SK-N-SH (cell line): Measurements from ENCODE around the gene GDF9. TPM values are rescaled to one million over a fixed set of nuclear protein-coding genes. Genes with fewer than 3 reads are reported as not detected.

Experiments used
- CTCF ChIA-PET: fragments of 300-600, 350-600 bp; formaldehyde crosslinking; extraction: SDS; loops from one replicate; lab custom pipeline; 2021; lab: Yijun Ruan, JAX
- POLR2A ChIA-PET: fragments of 350-600 bp; sonication (Branson Sonifier 250); formaldehyde crosslinking; extraction: SDS; loops from one replicate; lab custom pipeline; 2020; ENCODE audit warnings: antibody characterized with exemption, inconsistent platforms; lab: Yijun Ruan, JAX
- DNase-seq: peaks from one replicate; pipeline ENCODE4 v3.0.0; 2012
- H2AFZ ChIP-seq: fragments of 200-600 bp; sonication (generic); 2 replicates; pipeline ENCODE4 v1.8.1; 2016; ENCODE audit warnings: antibody characterized with exemption, mild to moderate bottlenecking, low read depth
- H3F3A ChIP-seq: fragments of 200-600 bp; sonication (generic); replicated peaks from 2 replicates; pipeline ENCODE3; 2016; ENCODE audit warnings: antibody characterized with exemption, mild to moderate bottlenecking; ENCODE audit not compliant: insufficient read depth
- H3K27ac ChIP-seq, 2 experiments: fragments of 200-500 bp in 1 of 2; fragments of 200-600 bp in 1 of 2; sonication (Bioruptor generic) in 1 of 2; sonication (generic), shearing (Covaris generic) in 1 of 2; 2 replicates each; pipeline versions ENCODE4 v1.5.1 to v1.6.1; 2014 to 2016; ENCODE audit warnings: low read depth in 2 of 2, inconsistent platforms in 1 of 2, low read length in 1 of 2, mild to moderate bottlenecking in 1 of 2, mixed read lengths in 1 of 2
- H3K27me3 ChIP-seq: fragments of 200-600 bp; sonication (generic), shearing (Covaris generic); 2 replicates; pipeline ENCODE4 v1.6.1; 2016; ENCODE audit warnings: mixed run types; ENCODE audit not compliant: insufficient read depth
- H3K36me3 ChIP-seq, 2 experiments: fragments of 200-500 bp in 1 of 2; fragments of 200-600 bp in 1 of 2; sonication (Bioruptor generic) in 1 of 2; sonication (generic) in 1 of 2; replicated peaks in 1 of 2; 2 replicates each; pipeline versions ENCODE3 to v1.5.1; 2014 to 2016; ENCODE audit warnings: low read length in 1 of 2, mild to moderate bottlenecking in 1 of 2; ENCODE audit not compliant: insufficient read depth in 2 of 2, control insufficient read depth in 1 of 2
- H3K4me1 ChIP-seq, 2 experiments: fragments of 200-500 bp in 1 of 2; fragments of 200-600 bp in 1 of 2; sonication (Bioruptor generic) in 1 of 2; sonication (generic), shearing (Covaris generic) in 1 of 2; 2 replicates each; pipeline versions ENCODE4 v1.5.1 to v1.6.1; 2014 to 2016; ENCODE audit warnings: low read depth in 1 of 2, low read length in 1 of 2, mixed run types in 1 of 2; ENCODE audit not compliant: insufficient read depth in 2 of 2, control insufficient read depth in 1 of 2
- H3K4me2 ChIP-seq: fragments of 200-600 bp; sonication (generic), shearing (Covaris generic); 2 replicates; pipeline ENCODE4 v1.6.1; 2017; ENCODE audit warnings: mixed run types
- H3K4me3 ChIP-seq, 2 experiments: fragments of 200-500 bp in 1 of 2; fragments of 200-600 bp in 1 of 2; sonication (Bioruptor generic) in 1 of 2; sonication (generic), shearing (Covaris generic) in 1 of 2; 2 replicates each; pipeline versions ENCODE4 v1.5.1 to v1.8.1; 2014 to 2016; ENCODE audit warnings: low read depth in 2 of 2, inconsistent platforms in 1 of 2, low read length in 1 of 2, mild to moderate bottlenecking in 1 of 2, mixed read lengths in 1 of 2, moderate library complexity in 1 of 2
- H3K79me2 ChIP-seq: fragments of 200-600 bp; sonication (generic); 2 replicates; pipeline ENCODE4 v1.8.1; 2017; ENCODE audit warnings: mild to moderate bottlenecking; ENCODE audit not compliant: insufficient read depth
- H3K9ac ChIP-seq: fragments of 200-600 bp; sonication (generic); 2 replicates; pipeline ENCODE4 v1.6.1; 2017; ENCODE audit warnings: mixed run types
- H3K9me2 ChIP-seq: fragments of 200-600 bp; sonication (generic); 2 replicates; pipeline ENCODE4 v1.6.1; 2017; ENCODE audit warnings: mixed run types
- H3K9me3 ChIP-seq: fragments of 200-600 bp; sonication (generic); 2 replicates; pipeline ENCODE4 v1.6.1; 2017; ENCODE audit warnings: mixed run types, mild to moderate bottlenecking, moderate library complexity
- H4K20me1 ChIP-seq: fragments of 200-600 bp; sonication (generic); 2 replicates; pipeline ENCODE4 v1.6.1; 2017; ENCODE audit warnings: mild to moderate bottlenecking, mixed run types; ENCODE audit not compliant: insufficient read depth
- EP300 ChIP-seq, 2 experiments: IDR thresholded peaks; 2 replicates each; pipeline versions ENCODE4 v1.4.0 to v1.6.1; 2012; ENCODE audit warnings: borderline replicate concordance in 1 of 2, low read depth in 1 of 2, low read length in 1 of 2
- EZH2phosphoT487 ChIP-seq: fragments of 200-600 bp; sonication (generic); IDR thresholded peaks from 2 replicates; pipeline ENCODE4 v1.6.1; 2017; ENCODE audit warnings: low read depth, mixed run types, mild to moderate bottlenecking, antibody characterized with exemption, moderate library complexity, borderline replicate concordance
- FOSL2 ChIP-seq: IDR thresholded peaks from 2 replicates; pipeline ENCODE4 v1.4.0; 2012; ENCODE audit warnings: low read depth, mild to moderate bottlenecking, moderate library complexity, borderline replicate concordance
- FOXJ3 ChIP-seq: sonication (generic); formaldehyde crosslinking; IDR thresholded peaks from 2 replicates; pipeline ENCODE4 v1.5.1; 2020; ENCODE audit warnings: mild to moderate bottlenecking, missing genetic modification reagents
- MXI1 ChIP-seq: IDR thresholded peaks from 2 replicates; pipeline ENCODE4 v1.6.1; 2012; ENCODE audit warnings: mild to moderate bottlenecking, low read depth, low read length, improper control_type of control experiment
- PBX3 ChIP-seq: IDR thresholded peaks from 2 replicates; pipeline ENCODE4; 2012
- POLR2AphosphoS5 ChIP-seq: IDR thresholded peaks from 2 replicates; pipeline ENCODE4 v1.6.1; 2012; ENCODE audit warnings: low read depth, low read length
- RXRA ChIP-seq: IDR thresholded peaks from 2 replicates; pipeline ENCODE4 v1.4.0; 2012; ENCODE audit warnings: low read depth, mild to moderate bottlenecking, borderline replicate concordance
- SMC3 ChIP-seq: IDR thresholded peaks from 2 replicates; pipeline ENCODE4 v1.6.1; 2012; ENCODE audit warnings: low read depth, low read length, improper control_type of control experiment
- TAF1 ChIP-seq: IDR thresholded peaks from 2 replicates; pipeline ENCODE4 v1.6.1; 2012; ENCODE audit warnings: low read depth, mild to moderate bottlenecking, low read length, moderate library complexity, borderline replicate concordance
- TCF12 ChIP-seq: IDR thresholded peaks from 2 replicates; pipeline ENCODE4 v1.4.0; 2012
- USF1 ChIP-seq: IDR thresholded peaks from 2 replicates; pipeline ENCODE4 v1.4.0; 2012; ENCODE audit warnings: low read depth, borderline replicate concordance
- WGBS: methylation state at CpG from one replicate; pipeline ENCODE4 v1.1.6; 2017; ENCODE audit warnings: low lambda C conversion rate; 5-methylcytosine and 5-hydroxymethylcytosine counted together
- polyA plus RNA-seq, 3 experiments: library from polyadenylated mRNA; depleted of rRNA; stranded (reverse); fragments of >200 nt; gene quantifications; 2 replicates each; pipeline ENCODE4 v1.2.3, GENCODE V29; 2012
- TF ChIP-seq, protein P1 (sequence below): fragments of 150-350 bp; IDR thresholded peaks from 2 replicates; pipeline ENCODE4 v1.6.1; 2017; ENCODE audit warnings: antibody characterized with exemption, low read length, low read depth, borderline replicate concordance

GDF9 gene
- polyA plus RNA-seq, 1 of the 3 experiments (the other 2 are of a cell fraction), result 0.82 TPM

DNA sequence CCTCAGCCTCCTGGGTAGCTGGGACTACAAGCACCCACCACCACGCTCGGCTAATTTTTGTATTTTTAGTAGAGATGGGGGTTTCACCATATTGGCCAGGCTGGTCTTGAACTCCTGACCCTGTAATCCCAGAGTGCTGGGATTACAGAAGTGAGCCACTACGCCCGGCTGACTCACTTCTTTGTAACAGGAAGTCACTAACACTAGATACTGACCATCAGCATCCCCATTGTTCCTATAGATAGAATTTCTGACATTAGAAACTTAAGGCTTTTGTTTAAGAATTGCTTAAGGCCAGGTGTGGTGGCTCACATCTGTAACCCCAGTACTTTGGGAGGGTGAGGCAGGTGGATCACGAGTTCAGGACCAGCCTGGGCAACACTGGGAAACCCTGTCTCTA, 49.4 kb upstream of the GDF9 start:
- TF ChIP-seq SMC3 (no peak), FOXJ3 (no peak), TAF1 (no peak), POLR2AphosphoS5 (no peak), EP300 (IDR thresholded peaks at IDR 0.05; ENCODE audit: borderline replicate concordance in 1 of 2, low read depth in 1 of 2, low read length in 1 of 2) (no peak), FOSL2 (no peak), MXI1 (no peak), TCF12 (no peak), PBX3 (no peak), EZH2phosphoT487 (no peak), RXRA (no peak)
- TF ChIP-seq, protein P1, sequence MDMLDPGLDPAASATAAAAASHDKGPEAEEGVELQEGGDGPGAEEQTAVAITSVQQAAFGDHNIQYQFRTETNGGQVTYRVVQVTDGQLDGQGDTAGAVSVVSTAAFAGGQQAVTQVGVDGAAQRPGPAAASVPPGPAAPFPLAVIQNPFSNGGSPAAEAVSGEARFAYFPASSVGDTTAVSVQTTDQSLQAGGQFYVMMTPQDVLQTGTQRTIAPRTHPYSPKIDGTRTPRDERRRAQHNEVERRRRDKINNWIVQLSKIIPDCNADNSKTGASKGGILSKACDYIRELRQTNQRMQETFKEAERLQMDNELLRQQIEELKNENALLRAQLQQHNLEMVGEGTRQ, result no peak
- POLR2A ChIA-PET, result no interaction called here
- Histone ChIP-seq H3K4me2 (no peak overlapping the region), H3K4me3 (no peak overlapping the region), H3K27me3 (no peaks in the 10 kb centered on the region), H2AFZ (no peak overlapping the region), H3K4me1 (no peaks in the 10 kb centered on the region), H3K9ac (no peak overlapping the region), H3K27ac (no peak overlapping the region), H4K20me1 (peaks cover 51% of the 10 kb centered on the region), H3K9me3 (no peaks in the 10 kb centered on the region), H3K36me3 (peaks cover 21 to 59% of the 10 kb centered on the region in 2 experiments), H3K9me2 (no peaks in the 10 kb centered on the region), H3K79me2 (peaks cover 95% of the 10 kb centered on the region), H3F3A (peaks cover 20% of the 10 kb centered on the region)
- no peak for DNase-seq
- CTCF ChIA-PET, result no interaction called here
- WGBS, result 90% methylated on average over 5 of the region's 5 CpGs

GRCh38 chr5:132909702-132910101, 43.4 kb upstream of the GDF9 start:
- Histone ChIP-seq H3K9me2 (no peaks in the 10 kb centered on the region), H3K9me3 (no peaks in the 10 kb centered on the region), H3K4me2 (no peak overlapping the region), H3K9ac (no peak overlapping the region), H3K4me3 (no peak overlapping the region), H3K27me3 (no peaks in the 10 kb centered on the region), H4K20me1 (peaks cover 58% of the 10 kb centered on the region), H3K4me1 (no peaks in the 10 kb centered on the region; a peak in 1 of 4 replicates), H3K27ac (no peak overlapping the region), H3K36me3 (peaks cover 27 to 51% of the 10 kb centered on the region in 2 experiments), H3K79me2 (peaks cover 96% of the 10 kb centered on the region), H3F3A (peaks cover 19% of the 10 kb centered on the region), H2AFZ (no peak overlapping the region)
- ChIA-PET POLR2A (no interaction called here), CTCF (interaction anchor here (1.2 kb wide), 1 partner anchor 27 kb away, joined by 3 read pairs; no protein-coding TSS in a partner anchor)
- DNase-seq, result no peak
- 97% methylated on average over 1 of the region's 1 CpG for WGBS
- TF ChIP-seq USF1, result no peak
